Ovary (tissue), 10 donors: ENCODE results near the gene TNKS2. TPM values are rescaled to one million over a fixed set of nuclear protein-coding genes. Genes with fewer than 3 reads are reported as not detected.
"Not testable (repeated sequence)": the region's sequence is repeated elsewhere in the genome, so short reads cannot be mapped to it uniquely, and the experiment has no call there.

Experiments used
- DNase-seq, 5 donors: peaks; one replicate each; pipeline ENCODE4 v3.0.0-alpha.2; 2019 to 2020
- H3K27ac ChIP-seq, 2 donors: fragments of 200-600 bp; one replicate each; pipeline versions ENCODE4 v1.5.1 to v1.8.0; 2019 to 2022
- H3K27me3 ChIP-seq: fragments of 200-600 bp; one replicate; pipeline ENCODE4 v1.8.0; 2022
- H3K36me3 ChIP-seq: fragments of 200-600 bp; sonication (generic); one replicate; pipeline ENCODE4 v1.5.1; 2019
- H3K4me1 ChIP-seq: one replicate; pipeline ENCODE4 v1.8.1; 2013; ENCODE audit warnings: mild to moderate bottlenecking, moderate library complexity; ENCODE audit not compliant: insufficient read depth
- H3K4me3 ChIP-seq: fragments of 200-600 bp; sonication (generic); one replicate; pipeline ENCODE4 v1.5.1; 2017
- H3K9me3 ChIP-seq, 2 donors: fragments of 200-600 bp in 1 of 2; sonication (generic) in 1 of 2; one replicate each; pipeline versions ENCODE4 v1.5.1 to v1.8.1; 2013 to 2019; ENCODE audit warnings: mild to moderate bottlenecking in 1 of 2, moderate library complexity in 1 of 2
- EP300 ChIP-seq: sonication (generic); formaldehyde crosslinking; IDR thresholded peaks from one replicate; pipeline ENCODE4 v1.6.1; 2017; ENCODE audit warnings: antibody characterized with exemption
- POLR2A ChIP-seq: fragments of 450-650 bp; IDR thresholded peaks from one replicate; pipeline ENCODE4 v1.6.1; 2017; ENCODE audit warnings: antibody characterized with exemption, mild to moderate bottlenecking, moderate library complexity
- WGBS, 3 donors: extraction: QIAGEN DNeasy Blood & Tissue Kit in 1 of 3; methylation state at CpG; one replicate each; pipeline versions ENCODE4 v1.1.5 to v1.1.7; 2013 to 2017; 5-methylcytosine and 5-hydroxymethylcytosine counted together
- intact Hi-C, 4 donors: fragments of 100-400 bp; cut with DNase I; formaldehyde crosslinking; loops; one replicate each; pipeline versions ENCODE4 v1.11.0 to v1.15.1; 2022 to 2023
- long read RNA-seq, 3 donors: library from polyadenylated mRNA in 2 of 3; unstranded in 2 of 3; transcript quantifications; one replicate each; pipeline ENCODE4 v2.0.0 and lab custom pipeline, GENCODE V29; 2021 to 2026
- polyA plus RNA-seq, 2 donors: library from polyadenylated mRNA; stranded (reverse); fragments of 200-250 nt in 1 of 2; fragments of 350-450 nt in 1 of 2; fragmentation: Illumina TruSeq in 1 of 2; extraction: RNeasy Lipid Tissue Mini Kit (QIAGEN cat#74804) in 1 of 2; gene quantifications; one replicate each; pipeline ENCODE4 v1.2.3, GENCODE V29; 2013 to 2014
- total RNA-seq, 7 donors: library from RNA; depleted of rRNA in 2 of 7; stranded (reverse); fragments of >200 nt in 2 of 7; fragmentation: NEBNext Ultra II Directional in 3 of 7; extraction: Animal tissue kit (Norgen Biotek cat#: 25700) in 3 of 7; gene quantifications; one replicate each; pipeline versions ENCODE4 v1.1.0 to v1.2.4, GENCODE V29; 2016 to 2023
- TF ChIP-seq, protein P1 (sequence below), 3 donors: fragments of 450-650 bp in 2 of 3; fragments of 200-600 bp in 1 of 3; IDR thresholded peaks; one replicate each; pipeline versions ENCODE4 v1.5.1 to v1.8.0; 2016 to 2022; ENCODE audit warnings: antibody characterized with exemption in 3 of 3, mild to moderate bottlenecking in 1 of 3
- donor health status: DM: no; HTN: no; CAD: no; lungs with moderate emphysema.
- donor health status: DM: no; HTN: no; CAD: no.
- donor health status: Bipolar disorder and iron deficiency.
- donor health status: DM: yes; HTN: yes; CAD: no.
- donor health status: DM: no; HTN: no; CAD: no.
- donor health status: DM: yes; HTN: yes; CAD: no.

TNKS2 gene
- 10 to 100 TPM; 37.3 to 52.6 (median 44.2) TPM for total RNA-seq
- 10 to 100 TPM; 19.4 to 29.7 TPM for polyA plus RNA-seq
- long read RNA-seq, donor 1, partial matches to known transcripts: 8 of 14 reads
- long read RNA-seq, donor 1, other reads (novel, unspliced or antisense): 6 of 14 reads
- long read RNA-seq, donor 2, full-length matches to known transcripts: 2 of 11 reads
- long read RNA-seq, donor 2, partial matches to known transcripts: 9 of 11 reads
- long read RNA-seq, donor 2, other reads (novel, unspliced or antisense): 0 of 11 reads
- long read RNA-seq, donor 3, full-length matches to known transcripts: 22 of 33 reads
- long read RNA-seq, donor 3, partial matches to known transcripts: 7 of 33 reads
- long read RNA-seq, donor 3, other reads (novel, unspliced or antisense): 4 of 33 reads

DNA sequence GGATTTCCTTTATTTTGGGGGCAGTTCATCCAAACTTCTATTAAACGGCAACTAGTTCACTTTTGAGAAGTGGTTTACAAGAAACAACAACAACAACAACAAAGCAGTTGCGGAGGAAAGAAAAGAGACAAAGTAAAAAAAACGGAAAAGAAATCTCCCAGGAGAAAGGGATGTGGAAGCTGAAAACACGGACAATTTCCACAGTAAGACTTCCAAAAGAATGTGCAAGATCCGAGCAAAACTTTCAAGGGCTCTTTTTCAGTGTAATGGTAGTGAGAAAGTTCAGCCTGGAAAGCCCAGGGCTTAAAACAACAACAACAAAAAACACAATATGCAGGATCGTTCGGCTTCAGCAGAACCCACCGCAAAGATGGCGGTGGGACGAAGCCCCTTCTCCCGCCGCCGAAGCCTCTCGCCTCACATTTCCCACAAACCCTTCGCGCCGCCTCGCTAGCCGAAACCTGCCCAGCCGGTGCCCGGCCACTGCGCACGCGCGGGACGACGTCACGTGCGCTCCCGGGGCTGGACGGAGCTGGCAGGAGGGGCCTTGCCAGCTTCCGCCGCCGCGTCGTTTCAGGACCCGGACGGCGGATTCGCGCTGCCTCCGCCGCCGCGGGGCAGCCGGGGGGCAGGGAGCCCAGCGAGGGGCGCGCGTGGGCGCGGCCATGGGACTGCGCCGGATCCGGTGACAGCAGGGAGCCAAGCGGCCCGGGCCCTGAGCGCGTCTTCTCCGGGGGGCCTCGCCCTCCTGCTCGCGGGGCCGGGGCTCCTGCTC, at the start of gene TNKS2:
TNKS2 (plus strand) TSS at position 553 of the 775 bp plus-strand sequence. CDS start 265 bp downstream, outside the sequence.
- H3K27ac ChIP-seq: peak within 1 kb of the TSS; percentile 95
- H3K9me3 ChIP-seq: no peaks in the 10 kb centered on the region
- intact Hi-C loops: no loop called here
- peak within 1 kb of the TSS; percentile 81 for H3K4me3 ChIP-seq
- 0% methylated on average over 37 to 64 of the region's 64 CpGs for WGBS, 3 donors
- TF ChIP-seq POLR2A (peak; percentile 94), EP300 (no peak)
- TF ChIP-seq, protein P1, sequence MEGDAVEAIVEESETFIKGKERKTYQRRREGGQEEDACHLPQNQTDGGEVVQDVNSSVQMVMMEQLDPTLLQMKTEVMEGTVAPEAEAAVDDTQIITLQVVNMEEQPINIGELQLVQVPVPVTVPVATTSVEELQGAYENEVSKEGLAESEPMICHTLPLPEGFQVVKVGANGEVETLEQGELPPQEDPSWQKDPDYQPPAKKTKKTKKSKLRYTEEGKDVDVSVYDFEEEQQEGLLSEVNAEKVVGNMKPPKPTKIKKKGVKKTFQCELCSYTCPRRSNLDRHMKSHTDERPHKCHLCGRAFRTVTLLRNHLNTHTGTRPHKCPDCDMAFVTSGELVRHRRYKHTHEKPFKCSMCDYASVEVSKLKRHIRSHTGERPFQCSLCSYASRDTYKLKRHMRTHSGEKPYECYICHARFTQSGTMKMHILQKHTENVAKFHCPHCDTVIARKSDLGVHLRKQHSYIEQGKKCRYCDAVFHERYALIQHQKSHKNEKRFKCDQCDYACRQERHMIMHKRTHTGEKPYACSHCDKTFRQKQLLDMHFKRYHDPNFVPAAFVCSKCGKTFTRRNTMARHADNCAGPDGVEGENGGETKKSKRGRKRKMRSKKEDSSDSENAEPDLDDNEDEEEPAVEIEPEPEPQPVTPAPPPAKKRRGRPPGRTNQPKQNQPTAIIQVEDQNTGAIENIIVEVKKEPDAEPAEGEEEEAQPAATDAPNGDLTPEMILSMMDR (IDR thresholded peaks at IDR 0.05): peak in 1 of 3 donors; percentile 34
- no peaks in the 10 kb centered on the region for H3K36me3 ChIP-seq
- peaks cover 4% of the 10 kb centered on the region for H3K4me1 ChIP-seq
- DNase-seq: peak; percentile 94 to 97 (median 97)
- no peaks in the 10 kb centered on the region for H3K27me3 ChIP-seq

DNA sequence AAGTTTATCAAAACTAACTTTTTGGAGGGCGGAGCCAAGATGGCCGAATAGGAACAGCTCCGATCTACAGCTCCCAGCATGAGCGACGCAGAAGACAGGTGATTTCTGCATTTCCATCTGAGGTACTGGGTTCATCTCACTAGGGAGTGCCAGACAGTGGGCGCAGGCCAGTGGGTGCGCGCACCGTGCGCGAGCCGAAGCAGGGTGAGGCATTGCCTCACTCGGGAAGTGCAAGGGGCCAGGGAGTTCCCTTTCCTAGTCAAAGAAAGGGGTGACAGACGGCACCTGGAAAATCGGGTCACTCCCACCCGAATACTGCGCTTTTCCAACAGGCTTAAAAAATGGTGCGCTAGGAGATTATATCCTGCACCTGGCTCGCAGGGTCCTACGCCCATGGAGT, 48.6 kb upstream of the TNKS2 start:
- DNase-seq, H3K4me3 ChIP-seq, H3K27me3 ChIP-seq, intact Hi-C loops, H3K36me3 ChIP-seq, H3K27ac ChIP-seq, H3K9me3 ChIP-seq, H3K4me1 ChIP-seq: not testable (repeated sequence)
- 91 to 94% (median 92%) methylated on average over 20 of the region's 20 CpGs for WGBS, 3 donors

DNA sequence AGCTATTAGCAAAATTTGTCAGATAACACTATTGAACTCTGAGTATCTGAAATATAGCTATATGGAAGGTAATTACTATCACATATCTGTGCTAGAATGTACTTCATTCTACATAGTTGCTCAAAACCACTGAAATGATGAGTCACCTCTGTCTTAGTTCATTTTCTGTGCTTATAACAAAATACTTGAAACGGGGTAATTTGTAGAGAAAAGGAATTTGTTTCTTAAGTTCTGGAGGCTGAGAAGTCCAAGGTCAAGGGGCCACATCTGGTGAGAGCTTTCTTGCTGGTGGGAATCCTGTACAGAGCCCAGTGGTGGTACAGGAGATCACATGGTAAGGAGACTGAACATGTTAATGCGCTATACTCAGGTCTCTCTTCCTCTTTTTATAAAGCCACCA, 41.9 kb upstream of the TNKS2 start:
- no peak overlapping the region for H3K27ac ChIP-seq
- WGBS, 3 donors: 47 to 50% (median 47%) methylated on average over 2 of the region's 2 CpGs
- no peak for DNase-seq
- intact Hi-C loops: no loop called here
- H3K4me1 ChIP-seq: no peaks in the 10 kb centered on the region
- no peaks in the 10 kb centered on the region for H3K9me3 ChIP-seq
- TF ChIP-seq POLR2A (no peak), EP300 (no peak)
- TF ChIP-seq, protein P1 (IDR thresholded peaks at IDR 0.05): no peak
- no peaks in the 10 kb centered on the region for H3K36me3 ChIP-seq
- H3K4me3 ChIP-seq: no peak overlapping the region
- H3K27me3 ChIP-seq: no peaks in the 10 kb centered on the region

DNA sequence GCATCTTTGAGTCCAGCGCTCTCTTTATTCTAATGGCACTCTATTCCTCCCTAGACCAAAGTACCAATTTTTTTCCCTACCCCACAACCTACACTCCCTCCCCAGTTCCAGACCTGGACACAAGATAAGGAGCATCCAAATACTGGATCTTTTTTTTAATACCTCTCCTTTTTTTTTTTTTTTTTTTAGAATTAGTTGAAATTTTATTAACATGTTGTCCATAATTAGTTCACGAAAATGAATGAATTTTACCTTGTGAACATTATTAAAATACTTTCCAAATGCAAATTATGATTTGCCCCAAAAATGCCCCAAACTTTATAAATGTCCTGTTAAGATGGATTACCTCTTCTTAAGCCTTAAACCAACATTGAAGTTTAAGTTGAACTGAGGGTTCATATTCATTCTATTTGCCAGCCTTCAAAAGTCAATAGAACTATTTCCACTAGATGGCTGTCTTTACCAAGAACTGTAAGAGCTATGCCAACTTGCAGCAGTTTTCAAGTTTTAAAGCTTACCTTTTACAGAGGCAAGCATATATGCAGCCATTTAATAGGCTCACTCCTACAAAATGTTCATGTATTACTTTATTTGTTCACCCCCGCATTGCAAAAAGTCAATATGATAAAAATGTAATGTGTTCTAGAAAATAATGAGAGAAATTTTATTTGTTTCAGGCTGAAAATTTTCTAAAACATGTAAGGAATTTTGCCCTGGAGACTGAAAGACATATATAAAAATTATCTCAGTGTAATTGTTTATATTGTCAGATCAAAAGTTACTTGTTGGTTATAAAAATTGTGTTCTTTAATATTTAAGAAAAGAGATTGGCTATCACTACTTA, 39.7 kb upstream of the TNKS2 start:
- intact Hi-C loops: no loop called here
- TF ChIP-seq, protein P1 (IDR thresholded peaks at IDR 0.05): peak in 2 of 3 donors; percentile 28 to 40
- TF ChIP-seq POLR2A: no peak
- DNase-seq: no peak
- no peaks in the 10 kb centered on the region for H3K9me3 ChIP-seq
- no peaks in the 10 kb centered on the region for H3K27me3 ChIP-seq
- WGBS, 3 donors: 50 to 63% (median 59%) methylated on average over 3 of the region's 3 CpGs
- H3K27ac ChIP-seq: no peak overlapping the region
- H3K4me3 ChIP-seq: no peak overlapping the region
- H3K4me1 ChIP-seq: no peaks in the 10 kb centered on the region
- no peaks in the 10 kb centered on the region for H3K36me3 ChIP-seq
